Stimulated activated CD4-positive, alpha-beta T cell treated with anti-CD3 and anti-CD28 coated beads, Interleukin-15, amount 100 ng/mL, for 24 hours (primary cell): ENCODE measurements around the gene RRAD.

Experiments used
- DNase-seq: peaks from one replicate; pipeline ENCODE4 v3.0.0-alpha.2; 2020

RRAD gene

GRCh38 chr16:66874079-66874775 lies 51.1 kb downstream of the RRAD start:
- DNase-seq = peak; percentile 19

GRCh38 chr16:66873685-66874055 lies 51.7 kb downstream of the RRAD start:
- DNase-seq = peak; percentile 15

GRCh38 chr16:66872943-66873684 lies 52.2 kb downstream of the RRAD start:
- peak; percentile 97 for DNase-seq

GRCh38 chr16:66872559-66872942 lies 52.8 kb downstream of the RRAD start:
- no peak for DNase-seq

GRCh38 chr16:66871840-66872239 lies 53.5 kb downstream of the RRAD start:
- no peak for DNase-seq
